WTC11 (cell line): ENCODE data around the gene KLC1. TPM values are rescaled to one million over a fixed set of nuclear protein-coding genes. Genes with fewer than 3 reads are reported as not detected.

Source experiments
- ATAC-seq: fragments of 200-7000 bp; cut with Tn5 transposase; 2 replicates; pipeline ENCODE4 v1.10.0; 2021; ENCODE audit warnings: mild to moderate bottlenecking, moderate library complexity
- CTCF ChIA-PET: fragments of 300-600 bp; sonication (Branson Sonifier 250); formaldehyde crosslinking; loops from one replicate; lab custom pipeline; 2021; ENCODE audit warnings: antibody characterized with exemption; lab: Charles Lee
- POLR2A ChIA-PET: fragments of 350-600 bp; sonication (Branson Sonifier 250); formaldehyde crosslinking; loops from one replicate; lab custom pipeline; 2021; ENCODE audit warnings: antibody characterized with exemption; lab: Charles Lee
- DNase-seq: peaks from one replicate; pipeline ENCODE4 v3.0.0; 2021; ENCODE audit warnings: low spot score
- H3K27ac Mint-ChIP-seq: 2 replicates; pipeline ENCODE4 v1.8.0; 2021; ENCODE audit warnings: mixed read lengths
- H3K27me3 Mint-ChIP-seq: 2 replicates; pipeline ENCODE4 v1.8.0; 2021; ENCODE audit warnings: low read depth, mild to moderate bottlenecking, moderate library complexity, mixed read lengths
- H3K36me3 Mint-ChIP-seq: 2 replicates; pipeline ENCODE4 v1.8.0; 2021; ENCODE audit warnings: mixed read lengths
- H3K4me1 Mint-ChIP-seq: 2 replicates; pipeline ENCODE4 v1.8.0; 2022; ENCODE audit warnings: mixed read lengths
- H3K4me3 Mint-ChIP-seq: 2 replicates; pipeline ENCODE4 v1.8.0; 2021; ENCODE audit warnings: mild to moderate bottlenecking, moderate library complexity, mixed read lengths
- H3K9me3 Mint-ChIP-seq: 2 replicates; pipeline ENCODE4 v1.8.0; 2021; ENCODE audit warnings: mixed read lengths
- ETV6 ChIP-seq: sonication (generic); formaldehyde crosslinking; IDR thresholded peaks from 2 replicates; pipeline ENCODE4 v1.8.1; 2022; ENCODE audit warnings: mild to moderate bottlenecking, missing genetic modification reagents
- IRF2 ChIP-seq: sonication (generic); formaldehyde crosslinking; IDR thresholded peaks from 2 replicates; pipeline ENCODE4 v1.8.0; 2022; ENCODE audit warnings: low read depth, missing genetic modification reagents, borderline replicate concordance
- JUN ChIP-seq: sonication (generic); formaldehyde crosslinking; IDR thresholded peaks from 2 replicates; pipeline ENCODE4 v1.8.0; 2023; ENCODE audit warnings: mild to moderate bottlenecking, missing genetic modification reagents
- NFATC4 ChIP-seq: fragments of 250-450 bp; sonication (Bioruptor Pico); IDR thresholded peaks from 2 replicates; pipeline ENCODE4 v1.9.0; 2021; ENCODE audit warnings: mild to moderate bottlenecking
- TEAD4 ChIP-seq: sonication (generic); formaldehyde crosslinking; IDR thresholded peaks from 2 replicates; pipeline ENCODE4 v1.8.0; 2022; ENCODE audit warnings: mild to moderate bottlenecking, missing genetic modification reagents
- total RNA-seq: library from RNA; stranded (reverse); gene quantifications from 3 replicates; pipeline ENCODE4 v1.2.3, GENCODE V29; 2021
- TF ChIP-seq, protein P1 (sequence below): fragments of 250-450 bp; sonication (Bioruptor Pico); IDR thresholded peaks from 2 replicates; pipeline ENCODE4 v1.9.0; 2021; ENCODE audit warnings: moderate library complexity, mild to moderate bottlenecking, inconsistent platforms, borderline replicate concordance
- TF ChIP-seq, protein P2 (sequence below): sonication (generic); formaldehyde crosslinking; IDR thresholded peaks from 2 replicates; pipeline ENCODE4 v1.8.1; 2022; ENCODE audit warnings: mild to moderate bottlenecking, moderate library complexity, missing genetic modification reagents
- TF ChIP-seq, protein P3 (sequence below): sonication (generic); formaldehyde crosslinking; IDR thresholded peaks from 2 replicates; pipeline ENCODE4 v1.8.1; 2023; ENCODE audit warnings: mild to moderate bottlenecking, missing genetic modification reagents, moderate library complexity
- TF ChIP-seq, protein P4 (sequence below): sonication (generic); formaldehyde crosslinking; IDR thresholded peaks from 2 replicates; pipeline ENCODE4 v1.8.1; 2022; ENCODE audit warnings: mild to moderate bottlenecking, missing genetic modification reagents, moderate library complexity, borderline replicate concordance
- TF ChIP-seq, protein P5 (sequence below): sonication (generic); formaldehyde crosslinking; IDR thresholded peaks from 2 replicates; pipeline ENCODE4 v1.8.1; 2023; ENCODE audit warnings: mild to moderate bottlenecking, missing genetic modification reagents
- TF ChIP-seq, protein P6 (sequence below): sonication (generic); formaldehyde crosslinking; IDR thresholded peaks from 2 replicates; pipeline ENCODE4 v1.8.0; 2023; ENCODE audit warnings: mild to moderate bottlenecking, missing genetic modification reagents
- TF ChIP-seq, protein P7 (sequence below): sonication (generic); formaldehyde crosslinking; IDR thresholded peaks from 2 replicates; pipeline ENCODE4 v1.8.1; 2023; ENCODE audit warnings: mild to moderate bottlenecking, moderate library complexity, missing genetic modification reagents

Gene KLC1
- total RNA-seq, 1 experiment from 2014 or later = 171 TPM

DNA sequence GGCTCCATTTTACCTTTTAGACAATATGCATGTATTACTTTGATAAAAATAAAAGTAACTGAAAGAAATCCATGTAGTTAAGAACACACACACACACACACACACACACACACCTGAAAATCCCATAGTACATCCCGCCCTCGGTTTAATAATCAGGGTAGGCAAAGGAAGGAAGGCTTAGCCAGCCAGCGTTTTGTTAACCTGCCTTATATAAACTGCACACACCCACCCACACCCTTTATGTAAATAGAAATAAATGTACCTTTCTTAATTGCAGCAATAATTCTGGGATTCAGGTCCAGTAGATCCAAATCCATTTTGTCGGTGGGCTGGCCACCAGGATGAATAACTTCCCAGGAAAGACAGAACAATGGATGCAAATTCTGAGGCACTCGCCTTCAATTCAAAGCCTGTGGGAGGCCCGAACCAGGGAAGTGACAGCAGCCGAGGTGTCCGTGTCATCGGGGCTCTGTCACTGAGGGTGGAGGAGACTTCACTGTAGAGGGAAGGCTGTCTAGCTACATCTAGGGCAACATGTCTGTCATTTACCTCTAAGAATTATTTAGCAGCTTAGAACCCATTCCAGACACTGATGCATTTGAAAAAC is 81.9 kb downstream of the KLC1 start:
- Mint-ChIP-seq H3K4me1 (peaks cover 23% of the 10 kb centered on the region), H3K9me3 (no peaks in the 10 kb centered on the region), H3K36me3 (peaks cover 16% of the 10 kb centered on the region), H3K27me3 (peaks cover 2% of the 10 kb centered on the region; the same call in 1 of the 2 replicates), H3K4me3 (no peak overlapping the region; the same call in 1 of the 2 replicates), H3K27ac (peak overlapping the region; percentile 64)
- DNase-seq (no peak), ATAC-seq (no peak)
- POLR2A ChIA-PET = no interaction called here
- TF ChIP-seq, protein P1, sequence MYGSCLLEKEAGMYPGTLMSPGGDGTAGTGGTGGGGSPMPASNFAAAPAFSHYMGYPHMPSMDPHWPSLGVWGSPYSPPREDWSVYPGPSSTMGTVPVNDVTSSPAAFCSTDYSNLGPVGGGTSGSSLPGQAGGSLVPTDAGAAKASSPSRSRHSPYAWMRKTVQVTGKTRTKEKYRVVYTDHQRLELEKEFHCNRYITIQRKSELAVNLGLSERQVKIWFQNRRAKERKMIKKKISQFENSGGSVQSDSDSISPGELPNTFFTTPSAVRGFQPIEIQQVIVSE (CRISPR knock-in tag) = no peak
- TF ChIP-seq, protein P2, sequence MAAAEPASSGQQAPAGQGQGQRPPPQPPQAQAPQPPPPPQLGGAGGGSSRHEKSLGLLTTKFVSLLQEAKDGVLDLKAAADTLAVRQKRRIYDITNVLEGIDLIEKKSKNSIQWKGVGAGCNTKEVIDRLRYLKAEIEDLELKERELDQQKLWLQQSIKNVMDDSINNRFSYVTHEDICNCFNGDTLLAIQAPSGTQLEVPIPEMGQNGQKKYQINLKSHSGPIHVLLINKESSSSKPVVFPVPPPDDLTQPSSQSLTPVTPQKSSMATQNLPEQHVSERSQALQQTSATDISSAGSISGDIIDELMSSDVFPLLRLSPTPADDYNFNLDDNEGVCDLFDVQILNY (CRISPR knock-in tag) = no peak
- TF ChIP-seq IRF2 (CRISPR knock-in tag) (no peak), ETV6 (CRISPR knock-in tag) (no peak), JUN (CRISPR knock-in tag) (no peak), TEAD4 (no peak), NFATC4 (CRISPR knock-in tag) (no peak)
- TF ChIP-seq, protein P3, sequence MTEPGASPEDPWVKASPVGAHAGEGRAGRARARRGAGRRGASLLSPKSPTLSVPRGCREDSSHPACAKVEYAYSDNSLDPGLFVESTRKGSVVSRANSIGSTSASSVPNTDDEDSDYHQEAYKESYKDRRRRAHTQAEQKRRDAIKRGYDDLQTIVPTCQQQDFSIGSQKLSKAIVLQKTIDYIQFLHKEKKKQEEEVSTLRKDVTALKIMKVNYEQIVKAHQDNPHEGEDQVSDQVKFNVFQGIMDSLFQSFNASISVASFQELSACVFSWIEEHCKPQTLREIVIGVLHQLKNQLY (CRISPR knock-in tag) = no peak
- TF ChIP-seq, protein P4, sequence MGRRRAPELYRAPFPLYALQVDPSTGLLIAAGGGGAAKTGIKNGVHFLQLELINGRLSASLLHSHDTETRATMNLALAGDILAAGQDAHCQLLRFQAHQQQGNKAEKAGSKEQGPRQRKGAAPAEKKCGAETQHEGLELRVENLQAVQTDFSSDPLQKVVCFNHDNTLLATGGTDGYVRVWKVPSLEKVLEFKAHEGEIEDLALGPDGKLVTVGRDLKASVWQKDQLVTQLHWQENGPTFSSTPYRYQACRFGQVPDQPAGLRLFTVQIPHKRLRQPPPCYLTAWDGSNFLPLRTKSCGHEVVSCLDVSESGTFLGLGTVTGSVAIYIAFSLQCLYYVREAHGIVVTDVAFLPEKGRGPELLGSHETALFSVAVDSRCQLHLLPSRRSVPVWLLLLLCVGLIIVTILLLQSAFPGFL (CRISPR knock-in tag) = no peak
- TF ChIP-seq, protein P5, sequence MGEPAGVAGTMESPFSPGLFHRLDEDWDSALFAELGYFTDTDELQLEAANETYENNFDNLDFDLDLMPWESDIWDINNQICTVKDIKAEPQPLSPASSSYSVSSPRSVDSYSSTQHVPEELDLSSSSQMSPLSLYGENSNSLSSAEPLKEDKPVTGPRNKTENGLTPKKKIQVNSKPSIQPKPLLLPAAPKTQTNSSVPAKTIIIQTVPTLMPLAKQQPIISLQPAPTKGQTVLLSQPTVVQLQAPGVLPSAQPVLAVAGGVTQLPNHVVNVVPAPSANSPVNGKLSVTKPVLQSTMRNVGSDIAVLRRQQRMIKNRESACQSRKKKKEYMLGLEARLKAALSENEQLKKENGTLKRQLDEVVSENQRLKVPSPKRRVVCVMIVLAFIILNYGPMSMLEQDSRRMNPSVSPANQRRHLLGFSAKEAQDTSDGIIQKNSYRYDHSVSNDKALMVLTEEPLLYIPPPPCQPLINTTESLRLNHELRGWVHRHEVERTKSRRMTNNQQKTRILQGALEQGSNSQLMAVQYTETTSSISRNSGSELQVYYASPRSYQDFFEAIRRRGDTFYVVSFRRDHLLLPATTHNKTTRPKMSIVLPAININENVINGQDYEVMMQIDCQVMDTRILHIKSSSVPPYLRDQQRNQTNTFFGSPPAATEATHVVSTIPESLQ (CRISPR knock-in tag) = no peak
- CTCF ChIA-PET = interaction anchor here (1.4 kb wide), 1 partner anchor 175 kb away, joined by 3 read pairs; no protein-coding TSS in a partner anchor

DNA sequence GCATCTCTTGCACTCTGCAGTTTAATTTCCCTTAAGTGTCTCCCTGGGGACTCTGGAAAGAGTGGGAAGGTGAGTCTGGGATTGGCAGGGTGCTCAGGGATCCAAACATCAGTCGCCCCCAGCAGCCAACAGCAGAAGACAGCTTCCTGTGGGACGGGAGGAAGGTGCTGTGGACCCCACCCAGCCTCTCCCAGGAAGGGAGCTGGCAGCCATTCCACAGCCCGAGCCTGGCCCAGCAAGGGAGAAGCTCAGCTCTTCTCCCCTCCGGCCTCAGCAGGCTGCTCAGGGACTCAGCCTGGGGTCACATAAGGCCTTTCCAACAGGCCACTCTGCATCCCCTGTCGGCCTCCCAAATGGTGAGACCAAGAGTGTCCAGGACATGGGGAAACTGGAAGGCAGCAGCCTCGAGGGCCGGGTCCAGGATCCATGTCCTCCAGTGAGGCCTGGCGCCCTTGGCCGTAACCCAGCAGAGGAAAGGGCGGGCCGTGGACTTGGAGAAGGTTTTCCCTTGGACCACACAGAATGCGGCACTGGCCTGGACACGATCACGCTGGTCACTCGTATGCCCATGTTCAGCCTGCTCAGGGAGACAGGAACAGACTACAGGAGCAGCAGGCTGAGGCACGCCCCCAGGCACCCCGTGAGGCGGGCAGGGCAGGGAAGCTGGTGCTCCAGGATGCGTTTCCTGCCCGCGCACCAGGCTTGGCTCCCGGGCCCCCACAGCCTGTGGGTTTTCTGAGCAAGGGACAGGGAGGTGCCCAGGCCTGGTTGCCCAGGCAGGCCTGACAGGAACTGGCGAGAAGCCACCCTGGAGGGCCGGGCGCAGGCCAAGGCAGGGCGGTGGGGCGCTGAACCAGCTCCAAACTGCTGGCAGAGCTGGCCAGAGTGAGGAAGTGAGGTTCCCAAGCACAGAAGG is 82.8 kb downstream of the KLC1 start:
- TF ChIP-seq, protein P6, sequence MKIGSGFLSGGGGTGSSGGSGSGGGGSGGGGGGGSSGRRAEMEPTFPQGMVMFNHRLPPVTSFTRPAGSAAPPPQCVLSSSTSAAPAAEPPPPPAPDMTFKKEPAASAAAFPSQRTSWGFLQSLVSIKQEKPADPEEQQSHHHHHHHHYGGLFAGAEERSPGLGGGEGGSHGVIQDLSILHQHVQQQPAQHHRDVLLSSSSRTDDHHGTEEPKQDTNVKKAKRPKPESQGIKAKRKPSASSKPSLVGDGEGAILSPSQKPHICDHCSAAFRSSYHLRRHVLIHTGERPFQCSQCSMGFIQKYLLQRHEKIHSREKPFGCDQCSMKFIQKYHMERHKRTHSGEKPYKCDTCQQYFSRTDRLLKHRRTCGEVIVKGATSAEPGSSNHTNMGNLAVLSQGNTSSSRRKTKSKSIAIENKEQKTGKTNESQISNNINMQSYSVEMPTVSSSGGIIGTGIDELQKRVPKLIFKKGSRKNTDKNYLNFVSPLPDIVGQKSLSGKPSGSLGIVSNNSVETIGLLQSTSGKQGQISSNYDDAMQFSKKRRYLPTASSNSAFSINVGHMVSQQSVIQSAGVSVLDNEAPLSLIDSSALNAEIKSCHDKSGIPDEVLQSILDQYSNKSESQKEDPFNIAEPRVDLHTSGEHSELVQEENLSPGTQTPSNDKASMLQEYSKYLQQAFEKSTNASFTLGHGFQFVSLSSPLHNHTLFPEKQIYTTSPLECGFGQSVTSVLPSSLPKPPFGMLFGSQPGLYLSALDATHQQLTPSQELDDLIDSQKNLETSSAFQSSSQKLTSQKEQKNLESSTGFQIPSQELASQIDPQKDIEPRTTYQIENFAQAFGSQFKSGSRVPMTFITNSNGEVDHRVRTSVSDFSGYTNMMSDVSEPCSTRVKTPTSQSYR (CRISPR knock-in tag) = no peak
- TF ChIP-seq, protein P7, sequence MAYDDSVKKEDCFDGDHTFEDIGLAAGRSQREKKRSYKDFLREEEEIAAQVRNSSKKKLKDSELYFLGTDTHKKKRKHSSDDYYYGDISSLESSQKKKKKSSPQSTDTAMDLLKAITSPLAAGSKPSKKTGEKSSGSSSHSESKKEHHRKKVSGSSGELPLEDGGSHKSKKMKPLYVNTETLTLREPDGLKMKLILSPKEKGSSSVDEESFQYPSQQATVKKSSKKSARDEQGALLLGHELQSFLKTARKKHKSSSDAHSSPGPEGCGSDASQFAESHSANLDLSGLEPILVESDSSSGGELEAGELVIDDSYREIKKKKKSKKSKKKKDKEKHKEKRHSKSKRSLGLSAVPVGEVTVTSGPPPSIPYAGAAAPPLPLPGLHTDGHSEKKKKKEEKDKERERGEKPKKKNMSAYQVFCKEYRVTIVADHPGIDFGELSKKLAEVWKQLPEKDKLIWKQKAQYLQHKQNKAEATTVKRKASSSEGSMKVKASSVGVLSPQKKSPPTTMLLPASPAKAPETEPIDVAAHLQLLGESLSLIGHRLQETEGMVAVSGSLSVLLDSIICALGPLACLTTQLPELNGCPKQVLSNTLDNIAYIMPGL (CRISPR knock-in tag) = 0 out of 2 replicates have a peak, but pooled peaks have one; percentile 14
- TF ChIP-seq, all 79 proteins: peak for 1
- POLR2A ChIA-PET = no interaction called here
- peaks cover 2% of the 10 kb centered on the region; the same call in 1 of the 2 replicates for H3K27me3 Mint-ChIP-seq
- H3K4me1 Mint-ChIP-seq = peaks cover 26% of the 10 kb centered on the region
- no peaks in the 10 kb centered on the region for H3K9me3 Mint-ChIP-seq
- peaks cover 16% of the 10 kb centered on the region for H3K36me3 Mint-ChIP-seq
- CTCF ChIA-PET = interaction anchor here (1.4 kb wide), 1 partner anchor 174 kb away, joined by 3 read pairs; no protein-coding TSS in a partner anchor
- no peak for DNase-seq
- ATAC-seq = no peak
- peak overlapping the region; percentile 45; the same call in 1 of the 2 replicates for H3K27ac Mint-ChIP-seq
- no peak overlapping the region for H3K4me3 Mint-ChIP-seq
